ENCODE measurements around the gene ZNF236. TPM values are rescaled to one million over a fixed set of nuclear protein-coding genes. Genes with fewer than 3 reads are reported as not detected.

ZNF236 gene
- polyA plus RNA-seq, 2 of the 4 experiments (the other 2 are of a cell fraction): 2.6 to 7.8 TPM

DNA sequence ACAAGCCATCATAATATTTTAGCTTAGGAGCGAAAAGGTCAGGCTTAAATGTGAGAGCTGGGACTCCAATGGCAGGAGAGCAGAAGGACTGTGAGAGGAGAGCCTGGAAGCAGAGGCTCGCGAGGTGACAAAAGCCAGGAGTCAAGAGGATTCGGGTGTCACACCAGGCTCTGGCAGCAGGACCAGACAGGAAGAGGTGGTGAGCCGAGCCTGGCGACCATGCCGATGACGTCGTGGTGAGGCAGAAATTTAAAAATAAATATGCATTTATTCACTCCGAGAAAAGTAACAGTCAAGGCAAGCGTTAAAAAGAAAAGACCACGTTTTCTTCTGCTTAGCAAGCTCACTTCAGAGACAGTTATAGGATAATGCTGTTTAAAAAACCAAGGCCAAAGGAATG is 31.3 kb upstream of the ZNF236 start:
- H3K9me3 ChIP-seq: no peaks in the 10 kb centered on the region; the same call in 2 of the 3 replicates
- FAIRE-seq (no peak), ATAC-seq (no peak), DNase-seq (ENCODE audit: low read depth in 1 of 2, low spot score in 1 of 2) (no peak)
- ChIA-PET CTCF (interaction anchor here (6.5 kb wide), 1 partner anchor 12 kb away, joined by 45 read pairs; no protein-coding TSS in a partner anchor), POLR2A (no interaction called here)
- TF ChIP-seq, protein P1, sequence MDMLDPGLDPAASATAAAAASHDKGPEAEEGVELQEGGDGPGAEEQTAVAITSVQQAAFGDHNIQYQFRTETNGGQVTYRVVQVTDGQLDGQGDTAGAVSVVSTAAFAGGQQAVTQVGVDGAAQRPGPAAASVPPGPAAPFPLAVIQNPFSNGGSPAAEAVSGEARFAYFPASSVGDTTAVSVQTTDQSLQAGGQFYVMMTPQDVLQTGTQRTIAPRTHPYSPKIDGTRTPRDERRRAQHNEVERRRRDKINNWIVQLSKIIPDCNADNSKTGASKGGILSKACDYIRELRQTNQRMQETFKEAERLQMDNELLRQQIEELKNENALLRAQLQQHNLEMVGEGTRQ (IDR thresholded peaks at IDR 0.05): no peak
- no peak for TF ChIP-seq BHLHE40 (IDR thresholded peaks at IDR 0.05; ENCODE audit: low read depth, low read length)
- H3K4me1 ChIP-seq: no peaks in the 10 kb centered on the region
- H3K27ac ChIP-seq: no peak overlapping the region
- H3K4me3 ChIP-seq: no peak overlapping the region
- 54% methylated on average over 12 of the region's 12 CpGs for WGBS (ENCODE audit: missing lambda C conversion rate)
- no peak overlapping the region for H3K4me2 ChIP-seq

- H3K4me1 ChIP-seq: no peaks in the 10 kb centered on the region
- DNase-seq (ENCODE audit: low read depth in 1 of 2, low spot score in 1 of 2) (peak in 1 of 2 experiments; percentile 9), FAIRE-seq (no peak), ATAC-seq (no peak)
- POLR2A ChIA-PET: no interaction called here
- no peak overlapping the region for H3K4me3 ChIP-seq
- no peak overlapping the region for H3K27ac ChIP-seq
- CTCF ChIA-PET: interaction anchor here (6.5 kb wide), 1 partner anchor 11 kb away, joined by 45 read pairs; no protein-coding TSS in a partner anchor
- no peak overlapping the region for H3K4me2 ChIP-seq
- WGBS (ENCODE audit: missing lambda C conversion rate): 64% methylated on average over 5 of the region's 5 CpGs
- no peak for TF ChIP-seq CBX8 (IDR thresholded peaks at IDR 0.05)
- TF ChIP-seq KDM5A (IDR thresholded peaks at IDR 0.05): no peak
- no peak for TF ChIP-seq BHLHE40 (IDR thresholded peaks at IDR 0.05; ENCODE audit: low read depth, low read length)
- TF ChIP-seq CEBPB (IDR thresholded peaks at IDR 0.05): no peak
- no peak for TF ChIP-seq NFE2L2 (conservative IDR thresholded peaks at IDR 0.05; ENCODE audit: low read length)
- no peak for TF ChIP-seq HDAC2 (IDR thresholded peaks at IDR 0.05)
- H3K9me3 ChIP-seq: no peaks in the 10 kb centered on the region; the same call in 2 of the 3 replicates
These were observed 30.7 kb upstream of the ZNF236 start for GRCh38 chr18:76791642-76792041.

DNA sequence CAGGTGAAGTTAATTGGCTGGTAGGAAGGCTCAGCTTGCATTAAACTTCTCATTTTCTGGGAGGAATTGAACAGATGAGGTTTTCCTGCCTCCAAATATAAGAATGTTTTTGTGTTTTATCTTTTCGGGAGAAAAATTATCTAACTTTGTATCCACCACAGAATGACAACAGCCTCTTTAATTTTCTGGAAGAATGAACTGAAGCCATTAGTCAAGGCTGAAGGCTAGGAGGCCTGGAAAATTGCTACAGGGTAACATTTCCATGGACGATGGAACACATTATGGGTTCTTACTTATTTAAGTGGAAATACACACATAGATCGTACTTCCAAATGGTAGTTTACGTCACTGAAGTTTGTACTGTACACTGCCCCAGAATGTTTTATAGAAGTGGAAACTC is 28.0 kb upstream of the ZNF236 start:
- ChIA-PET POLR2A (no interaction called here), CTCF (interaction anchor here (6.5 kb wide), 1 partner anchor 9 kb away, joined by 45 read pairs; no protein-coding TSS in a partner anchor)
- TF ChIP-seq ZSCAN20 (CRISPR knock-in tag; IDR thresholded peaks at IDR 0.05) (no peak), BCL3 (IDR thresholded peaks at IDR 0.05) (no peak), RNF2 (IDR thresholded peaks at IDR 0.05; ENCODE audit: borderline replicate concordance, low read depth) (no peak), NR3C1 (IDR thresholded peaks at IDR 0.05) (no peak), HOXB5 (CRISPR knock-in tag; IDR thresholded peaks at IDR 0.05) (no peak), CHD2 (IDR thresholded peaks at IDR 0.05; ENCODE audit: low read length, partially characterized antibody) (no peak), RCOR1 (IDR thresholded peaks at IDR 0.05; ENCODE audit: low read depth, low read length) (no peak), ZFP36 (IDR thresholded peaks at IDR 0.05; ENCODE audit: borderline replicate concordance, partially characterized antibody) (no peak), FOSB (CRISPR knock-in tag; IDR thresholded peaks at IDR 0.05) (no peak), TFCP2L1 (CRISPR knock-in tag; IDR thresholded peaks at IDR 0.05) (no peak)
- TF ChIP-seq, protein P2, sequence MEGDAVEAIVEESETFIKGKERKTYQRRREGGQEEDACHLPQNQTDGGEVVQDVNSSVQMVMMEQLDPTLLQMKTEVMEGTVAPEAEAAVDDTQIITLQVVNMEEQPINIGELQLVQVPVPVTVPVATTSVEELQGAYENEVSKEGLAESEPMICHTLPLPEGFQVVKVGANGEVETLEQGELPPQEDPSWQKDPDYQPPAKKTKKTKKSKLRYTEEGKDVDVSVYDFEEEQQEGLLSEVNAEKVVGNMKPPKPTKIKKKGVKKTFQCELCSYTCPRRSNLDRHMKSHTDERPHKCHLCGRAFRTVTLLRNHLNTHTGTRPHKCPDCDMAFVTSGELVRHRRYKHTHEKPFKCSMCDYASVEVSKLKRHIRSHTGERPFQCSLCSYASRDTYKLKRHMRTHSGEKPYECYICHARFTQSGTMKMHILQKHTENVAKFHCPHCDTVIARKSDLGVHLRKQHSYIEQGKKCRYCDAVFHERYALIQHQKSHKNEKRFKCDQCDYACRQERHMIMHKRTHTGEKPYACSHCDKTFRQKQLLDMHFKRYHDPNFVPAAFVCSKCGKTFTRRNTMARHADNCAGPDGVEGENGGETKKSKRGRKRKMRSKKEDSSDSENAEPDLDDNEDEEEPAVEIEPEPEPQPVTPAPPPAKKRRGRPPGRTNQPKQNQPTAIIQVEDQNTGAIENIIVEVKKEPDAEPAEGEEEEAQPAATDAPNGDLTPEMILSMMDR (IDR thresholded peaks at IDR 0.05): no peak
- TF ChIP-seq, protein P3, sequence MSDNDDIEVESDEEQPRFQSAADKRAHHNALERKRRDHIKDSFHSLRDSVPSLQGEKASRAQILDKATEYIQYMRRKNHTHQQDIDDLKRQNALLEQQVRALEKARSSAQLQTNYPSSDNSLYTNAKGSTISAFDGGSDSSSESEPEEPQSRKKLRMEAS (IDR thresholded peaks at IDR 0.05): no peak
- FAIRE-seq (no peak), ATAC-seq (no peak), DNase-seq (ENCODE audit: low read depth in 1 of 2, low spot score in 1 of 2) (no peak)
- 66% methylated on average over 4 of the region's 4 CpGs for WGBS (ENCODE audit: missing lambda C conversion rate)
- H3K4me1 ChIP-seq: no peaks in the 10 kb centered on the region
- H3K9me3 ChIP-seq: no peaks in the 10 kb centered on the region; the same call in 2 of the 3 replicates
- no peak overlapping the region for H3K4me2 ChIP-seq
- H3K27ac ChIP-seq: no peak overlapping the region
- H3K4me3 ChIP-seq: no peak overlapping the region

All from A549 (cell line).